NCI-H2107 treated with DMSO at 0.1 percent for 48 hours (cell line): ENCODE results near the gene PRMT7.
A peak's percentile ranks its signal among the peaks of the same experiment; 100 is the strongest.

ENCODE experiments used
- DNase-seq: peaks from one replicate; lab custom pipeline; 2025; ENCODE audit not compliant: unreplicated experiment; lab: John Stamatoyannopoulos, UW

The PRMT7 gene

DNA sequence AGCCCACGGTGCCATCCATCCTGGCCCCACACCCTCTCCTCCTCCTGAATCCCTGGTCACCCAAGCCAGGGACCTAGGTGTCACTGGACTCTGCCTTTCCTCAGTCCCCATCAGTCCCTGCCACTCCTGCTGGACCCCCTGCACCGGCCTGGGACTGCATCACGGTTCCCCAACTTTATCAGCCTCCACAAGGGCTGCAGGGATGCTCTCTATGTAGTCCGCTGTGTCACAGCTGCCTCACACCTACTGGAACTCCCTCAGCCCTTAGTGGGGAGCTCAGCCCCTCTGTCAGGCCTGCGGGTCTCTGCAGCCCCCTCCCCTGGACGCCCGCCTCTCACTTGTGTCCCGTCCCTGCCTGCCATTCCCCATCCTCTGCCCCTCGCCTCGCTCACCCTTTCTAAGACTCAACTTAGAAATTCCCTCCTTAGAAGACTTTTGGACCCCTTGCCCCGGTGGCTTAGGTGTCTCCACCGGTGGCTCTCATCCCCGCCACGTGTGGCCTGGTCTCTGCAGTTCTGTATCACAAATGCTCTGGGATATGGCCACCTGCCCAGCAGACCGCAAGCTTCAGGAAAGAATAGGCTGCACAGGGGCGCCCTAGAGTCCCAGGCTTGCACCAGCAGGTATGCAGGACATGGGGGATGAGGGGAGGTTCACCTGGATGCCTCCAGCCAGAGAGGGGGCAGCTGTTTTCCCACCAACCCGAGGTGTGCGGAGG is 62.9 kb downstream of the PRMT7 start:
- peak; percentile 57 for DNase-seq

DNA sequence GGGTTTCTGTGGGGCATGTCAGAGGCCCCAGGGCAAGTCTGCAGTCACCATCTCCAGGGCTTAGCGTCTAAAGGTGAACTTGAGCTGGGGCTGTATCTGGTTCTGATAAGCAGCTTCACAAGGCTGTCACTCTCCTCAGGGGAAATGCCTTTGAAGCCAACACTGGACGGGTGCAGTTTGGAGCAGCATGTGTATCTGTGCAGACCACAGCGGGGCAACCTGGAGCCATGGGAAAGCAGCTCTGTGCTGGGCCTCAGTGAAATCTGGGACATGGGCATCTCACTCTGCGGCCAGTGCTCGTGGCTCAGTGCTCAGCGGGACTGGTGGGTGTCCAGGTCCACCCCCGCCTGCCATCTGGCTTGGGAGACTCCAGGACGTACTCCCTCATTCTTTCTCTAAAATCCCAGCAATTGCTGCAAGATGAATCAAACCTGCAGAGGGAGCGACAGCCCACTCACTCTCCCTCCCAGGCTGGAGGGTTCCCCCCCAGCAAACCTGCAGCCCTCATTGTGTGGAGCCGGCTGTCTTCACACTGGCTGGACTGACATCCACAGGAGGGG is 63.5 kb downstream of the PRMT7 start:
- DNase-seq = peak; percentile 57

DNA sequence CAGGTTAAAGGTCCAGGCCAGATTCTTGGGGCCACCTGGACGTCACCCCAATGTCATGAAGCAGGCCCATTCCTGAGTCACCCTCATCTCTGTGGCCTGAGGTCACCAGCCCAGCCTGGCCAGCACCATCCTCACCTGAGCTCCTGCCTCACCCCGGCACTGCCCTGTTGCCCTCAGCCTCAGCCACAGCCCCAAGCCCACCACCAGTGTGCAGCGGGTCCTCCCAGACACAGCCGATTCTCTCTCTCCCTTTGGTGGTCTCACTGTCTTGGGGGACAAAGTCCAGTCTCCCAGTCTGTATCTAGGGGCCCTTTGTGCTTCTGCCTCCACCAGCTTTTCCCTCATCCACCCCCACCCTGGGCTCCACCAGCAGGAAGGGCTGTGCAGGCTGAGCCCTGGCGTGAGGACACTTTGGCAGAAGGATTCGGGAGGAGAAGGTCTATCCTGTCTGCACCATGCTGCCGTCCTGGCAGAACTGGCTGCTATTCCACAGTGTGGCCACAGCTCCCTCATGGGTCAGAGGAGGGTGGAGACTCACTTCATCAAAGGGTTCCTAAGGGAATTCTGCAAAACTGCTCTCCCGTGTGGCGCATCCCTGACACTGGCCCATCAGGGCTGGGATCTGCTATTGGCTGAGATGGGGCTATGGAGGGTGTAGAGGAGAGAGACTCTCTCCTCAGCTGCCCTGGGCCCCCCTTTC is 64.3 kb downstream of the PRMT7 start:
- DNase-seq = no peak

DNA sequence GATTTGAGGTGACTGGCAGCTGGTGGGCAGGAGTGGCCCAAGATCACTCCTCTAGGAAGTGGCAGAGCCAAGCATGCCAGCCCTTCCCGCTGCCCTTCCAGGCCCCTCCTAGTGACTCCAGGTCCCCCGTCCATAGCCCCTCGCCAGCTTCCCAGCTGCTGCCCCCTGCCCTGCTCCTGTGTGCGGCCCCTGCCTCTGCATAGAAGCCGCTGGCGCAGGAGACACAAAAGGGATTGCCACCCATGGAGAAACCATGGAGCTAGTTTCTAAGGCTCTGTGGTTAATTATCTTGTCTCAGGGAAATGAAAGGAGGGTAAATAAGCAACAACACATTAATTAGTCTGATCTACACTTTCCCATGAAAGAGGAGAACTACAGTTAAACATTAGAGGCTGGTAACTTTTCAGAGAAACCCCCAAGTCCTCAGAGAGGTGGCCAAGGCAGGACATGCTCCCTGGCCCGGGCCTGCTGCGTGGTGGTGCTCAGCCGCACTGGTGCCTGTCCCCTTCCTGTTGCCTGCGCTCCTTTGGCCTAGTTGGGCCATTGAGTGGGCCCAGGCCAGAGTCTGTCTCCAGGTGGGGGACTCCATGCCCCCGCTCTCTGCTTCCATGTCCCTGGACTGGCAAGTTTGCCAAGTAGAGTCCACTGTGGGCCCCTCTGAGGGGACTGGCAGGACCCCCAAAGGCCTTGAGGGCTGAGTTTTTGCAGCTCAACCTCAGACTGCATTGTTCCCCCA is 65.2 kb downstream of the PRMT7 start:
- DNase-seq = no peak

DNA sequence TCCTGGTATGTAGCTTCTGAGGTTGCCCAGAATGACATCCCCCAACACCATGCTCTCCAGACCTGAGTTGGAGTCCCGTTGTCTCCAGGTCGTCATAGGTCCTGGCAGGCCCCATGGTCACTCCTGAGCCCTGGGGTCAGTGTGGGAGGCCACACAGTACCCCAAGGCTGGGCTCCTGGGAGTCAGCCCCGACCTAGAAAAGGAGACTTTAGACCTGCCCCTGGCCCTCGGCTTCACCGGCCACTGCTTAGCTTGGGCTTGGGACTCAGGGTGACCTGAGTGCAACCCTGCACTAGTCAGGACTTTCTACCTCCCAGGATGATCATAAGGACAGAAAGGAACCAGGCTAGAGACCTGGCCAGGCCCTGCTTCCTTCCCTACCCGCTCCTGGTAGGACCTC is 65.8 kb downstream of the PRMT7 start:
- no peak for DNase-seq

DNA sequence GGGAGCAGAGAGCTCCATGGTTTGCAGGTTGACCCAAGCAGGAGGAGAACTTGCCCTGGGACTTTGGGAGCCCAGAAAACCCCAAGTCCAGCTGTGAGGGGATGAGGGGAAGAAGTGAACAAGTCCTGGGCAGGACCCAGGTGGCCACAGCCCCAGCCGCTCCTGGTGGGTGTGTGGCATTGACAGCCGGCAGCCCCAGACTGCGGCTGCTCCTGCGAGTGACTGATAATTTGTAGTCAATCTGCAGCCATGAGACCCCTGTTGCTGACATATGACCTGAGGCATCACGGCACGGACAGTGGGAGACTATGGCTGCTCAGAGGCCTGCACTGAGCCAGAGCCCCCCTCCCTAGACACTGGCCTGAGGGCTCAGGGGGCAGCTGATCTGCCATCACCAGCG is 66.4 kb downstream of the PRMT7 start:
- no peak for DNase-seq

DNA sequence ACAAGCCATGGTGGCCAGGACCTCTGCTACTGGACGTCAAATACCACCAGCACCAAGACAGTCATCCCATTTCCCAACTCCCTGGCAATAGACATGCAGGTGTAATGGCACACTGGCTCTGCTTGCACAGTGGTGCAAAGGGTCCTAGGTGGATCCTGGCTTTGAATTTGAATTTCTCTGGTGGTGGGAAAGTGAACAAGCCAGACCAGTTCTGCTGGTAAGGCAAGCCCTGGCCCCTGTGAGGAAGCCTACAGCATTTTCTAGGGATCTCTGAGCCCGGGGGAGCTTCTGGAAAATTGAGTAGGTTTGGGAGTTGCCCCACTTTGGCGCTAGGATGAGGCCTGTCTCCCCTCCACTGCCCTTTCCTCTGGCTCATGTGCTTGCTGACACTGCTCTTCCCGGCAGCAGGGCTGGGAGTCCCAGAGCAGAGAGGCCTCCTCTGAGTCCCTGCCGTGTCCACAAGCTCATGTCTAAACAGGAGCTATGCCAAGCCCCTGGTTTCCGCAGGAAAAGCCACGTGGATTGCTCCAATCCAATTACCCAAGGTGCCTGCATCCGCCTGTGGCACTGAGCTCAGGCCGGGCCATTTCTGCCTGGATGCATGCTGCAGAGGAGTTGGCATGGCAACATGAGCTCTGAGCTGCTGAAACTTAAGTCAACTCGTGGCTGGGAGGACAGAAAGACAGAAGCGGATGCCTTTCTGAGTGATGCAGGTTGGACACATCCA is 67.0 kb downstream of the PRMT7 start:
- DNase-seq = no peak

DNA sequence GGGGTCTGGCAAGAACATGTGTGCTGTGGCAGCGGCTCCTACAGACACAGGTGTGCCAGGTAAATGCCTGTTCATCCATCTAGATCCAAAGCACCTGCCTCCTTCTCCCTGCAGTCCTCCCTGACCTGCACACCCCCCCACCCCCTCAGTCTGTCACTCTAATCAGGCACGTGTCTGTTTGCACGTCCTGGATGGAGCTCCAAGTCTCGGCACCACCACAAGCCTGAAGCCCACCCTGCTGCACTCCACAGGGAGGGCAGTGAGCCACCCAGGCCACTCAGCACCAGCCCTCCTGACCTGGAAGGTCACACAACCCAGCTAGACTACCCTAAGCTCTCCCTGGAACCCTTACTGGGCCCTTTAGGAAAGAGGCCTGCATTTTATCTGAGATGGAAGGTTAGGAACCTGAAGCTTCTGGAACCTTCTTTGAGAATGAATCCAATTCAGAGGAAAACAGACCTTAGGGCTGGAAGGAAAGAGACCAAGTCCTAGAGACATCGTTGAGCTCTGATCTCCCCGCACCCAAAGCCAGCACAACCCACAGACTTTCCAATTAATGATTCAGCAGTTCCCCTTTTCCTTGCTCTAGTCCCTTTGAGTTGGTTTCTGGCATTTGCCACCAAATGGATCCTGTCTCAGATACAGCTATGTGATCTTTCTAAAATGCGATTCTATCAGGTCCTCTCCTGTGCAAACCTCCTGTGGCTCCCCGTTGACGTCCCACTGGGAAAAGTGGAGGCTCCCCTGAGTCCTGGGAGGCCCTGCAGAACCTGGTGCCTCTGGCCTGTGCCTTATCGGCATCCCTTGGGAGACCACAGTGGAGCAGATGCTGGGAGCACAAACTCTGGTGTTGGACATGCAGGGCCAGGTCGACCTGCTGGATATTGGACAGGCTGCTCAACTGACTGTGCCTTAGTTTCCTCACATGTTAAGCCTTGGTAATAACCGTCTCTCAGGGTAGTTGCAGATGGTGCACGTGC is 67.9 kb downstream of the PRMT7 start:
- no peak for DNase-seq

DNA sequence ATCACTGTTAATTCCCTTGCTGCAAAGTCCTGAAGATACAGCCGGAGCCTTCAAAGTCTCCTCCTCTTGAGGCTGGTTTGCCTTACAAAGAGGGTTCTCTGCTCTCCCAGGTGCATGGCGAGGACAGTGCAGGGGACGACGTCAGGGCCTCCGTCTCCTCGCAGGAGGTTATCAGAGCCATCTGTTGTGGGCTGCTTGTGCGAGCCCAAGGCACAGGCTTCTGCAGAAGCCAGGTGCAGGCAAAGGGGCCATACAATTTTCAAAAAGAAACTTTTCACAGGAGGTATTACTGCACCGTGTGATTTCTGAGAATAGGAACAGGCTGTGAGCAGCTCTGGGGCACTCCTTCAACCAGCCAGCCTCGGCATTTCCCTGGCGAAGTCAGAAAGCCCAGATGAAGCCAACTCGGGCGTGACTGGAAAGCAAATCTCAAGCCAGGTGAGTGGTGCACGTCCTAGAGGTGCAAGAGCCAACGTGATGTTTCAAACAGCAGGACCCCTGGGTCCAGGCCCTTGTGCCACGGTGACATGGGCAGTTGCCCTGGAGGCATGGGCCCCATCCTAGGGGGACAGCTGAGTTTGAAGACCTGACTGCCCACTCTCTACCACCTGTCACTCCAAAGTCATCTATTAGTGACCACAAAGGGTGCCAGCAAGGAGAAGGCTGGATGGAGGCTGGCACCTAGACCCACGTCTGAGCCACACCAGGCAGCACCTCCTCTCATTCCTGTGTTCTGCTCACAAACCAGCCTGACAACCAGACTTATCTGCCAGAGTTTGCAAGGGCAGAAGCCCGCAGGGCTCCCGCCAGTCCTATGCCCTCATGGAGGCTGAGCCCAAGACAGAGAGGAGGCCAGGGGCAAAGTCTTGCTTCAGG is 68.9 kb downstream of the PRMT7 start:
- no peak for DNase-seq

DNA sequence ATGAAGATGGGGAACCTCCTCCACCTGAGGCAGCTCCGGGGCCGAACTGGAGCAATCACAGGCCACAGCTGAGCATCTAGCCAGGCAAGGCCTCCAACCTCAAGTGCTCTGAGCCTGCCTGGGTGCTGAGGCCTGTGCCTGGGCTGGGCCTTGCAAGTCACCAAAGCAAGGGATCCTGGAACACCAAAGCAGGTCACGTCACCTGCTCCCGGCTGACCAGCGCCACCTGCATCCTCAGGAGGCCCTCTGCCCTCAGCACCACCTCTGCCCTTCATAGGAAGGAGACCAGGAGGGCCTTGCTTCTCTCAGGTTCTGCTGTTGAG is 69.5 kb downstream of the PRMT7 start:
- no peak for DNase-seq

DNA sequence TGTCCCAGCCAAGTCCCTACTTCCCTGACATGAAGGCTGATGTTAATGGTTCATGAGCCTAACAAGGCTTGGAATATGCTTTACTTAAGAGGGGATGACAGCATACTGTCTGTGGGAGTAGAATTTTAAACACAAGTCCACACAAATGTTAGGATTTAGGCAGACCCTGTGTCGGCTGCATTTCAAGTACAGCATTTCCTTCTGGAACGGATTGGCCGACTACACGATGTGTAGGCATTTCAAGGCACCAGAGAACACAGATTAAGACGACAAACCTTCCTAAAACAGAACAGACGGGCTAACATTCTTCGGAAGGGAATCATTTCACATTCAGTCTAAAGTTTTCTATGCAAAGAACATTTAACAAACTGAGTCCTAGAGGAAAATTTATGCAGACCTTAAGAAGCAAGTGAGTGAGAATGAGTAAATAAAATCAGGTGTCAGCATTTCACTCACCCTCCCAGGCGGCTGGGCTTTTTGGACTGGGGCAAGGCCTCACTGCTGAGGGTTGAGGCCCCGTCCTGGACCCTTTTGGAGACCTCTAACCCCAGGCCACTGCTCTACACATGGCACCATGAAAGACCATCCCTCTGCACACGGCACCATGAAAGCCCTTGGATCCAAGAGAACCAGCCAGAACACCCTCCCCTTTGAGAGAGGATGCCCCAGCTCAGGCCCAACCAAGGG is 70.0 kb downstream of the PRMT7 start:
- no peak for DNase-seq

DNA sequence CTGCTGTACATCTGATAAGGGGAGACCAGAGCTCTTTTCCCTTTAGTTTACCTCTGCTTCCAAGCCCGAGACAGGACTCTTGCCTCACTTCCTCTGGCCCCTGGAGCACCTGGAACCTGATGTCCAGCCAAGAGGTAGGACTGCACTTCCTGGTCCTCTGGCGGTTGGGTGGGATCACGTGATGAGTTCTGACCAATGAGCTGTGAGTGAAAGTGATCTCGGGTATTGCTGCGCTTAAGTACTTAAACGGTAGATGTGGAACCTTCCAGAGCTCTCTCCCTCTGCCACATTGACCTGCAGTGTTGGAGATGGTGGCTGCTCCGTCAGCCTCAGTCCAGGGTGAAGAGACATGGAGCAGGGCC is 70.5 kb downstream of the PRMT7 start:
- no peak for DNase-seq

DNA sequence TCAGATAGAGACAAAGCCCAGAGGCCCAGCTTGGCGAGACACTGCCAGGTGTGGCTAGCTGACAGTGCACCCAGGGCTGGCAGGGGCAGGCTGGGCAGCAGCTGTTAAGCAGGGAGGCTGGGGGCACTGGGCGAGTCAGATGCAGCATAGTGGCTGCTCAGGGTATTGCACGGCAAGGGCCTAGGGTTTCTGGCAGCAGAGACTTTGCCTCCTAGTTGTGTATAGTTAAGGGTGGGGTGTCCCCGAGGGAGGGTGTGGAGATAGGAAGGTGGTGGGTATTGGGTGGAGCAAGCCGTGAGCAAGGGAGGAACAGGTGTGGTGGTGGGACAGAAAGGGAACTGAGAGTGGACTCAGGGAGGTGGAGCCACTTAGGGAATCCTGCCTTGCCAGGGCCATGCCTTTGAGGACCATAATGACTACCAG is 71.5 kb downstream of the PRMT7 start:
- DNase-seq = no peak

DNA sequence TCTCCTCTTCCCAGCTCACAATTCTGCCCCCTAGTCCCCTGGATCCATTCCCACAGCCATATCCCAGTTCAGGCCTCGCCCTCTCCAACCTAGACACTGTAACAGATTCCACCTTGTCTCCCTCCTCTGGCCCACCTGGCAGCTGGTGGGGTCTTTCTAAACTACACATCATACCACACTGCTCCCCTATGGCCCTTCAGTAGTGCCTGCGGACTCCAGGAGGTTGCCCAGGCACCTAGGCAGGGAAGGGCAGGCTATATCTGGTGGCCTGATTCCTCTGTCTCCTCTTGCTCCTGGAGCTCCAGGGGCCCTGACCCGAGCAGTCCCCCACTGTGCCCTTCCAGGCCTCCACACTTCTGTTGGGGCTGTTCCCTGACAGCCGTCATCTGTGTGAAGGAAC is 73.0 kb downstream of the PRMT7 start:
- DNase-seq = no peak

DNA sequence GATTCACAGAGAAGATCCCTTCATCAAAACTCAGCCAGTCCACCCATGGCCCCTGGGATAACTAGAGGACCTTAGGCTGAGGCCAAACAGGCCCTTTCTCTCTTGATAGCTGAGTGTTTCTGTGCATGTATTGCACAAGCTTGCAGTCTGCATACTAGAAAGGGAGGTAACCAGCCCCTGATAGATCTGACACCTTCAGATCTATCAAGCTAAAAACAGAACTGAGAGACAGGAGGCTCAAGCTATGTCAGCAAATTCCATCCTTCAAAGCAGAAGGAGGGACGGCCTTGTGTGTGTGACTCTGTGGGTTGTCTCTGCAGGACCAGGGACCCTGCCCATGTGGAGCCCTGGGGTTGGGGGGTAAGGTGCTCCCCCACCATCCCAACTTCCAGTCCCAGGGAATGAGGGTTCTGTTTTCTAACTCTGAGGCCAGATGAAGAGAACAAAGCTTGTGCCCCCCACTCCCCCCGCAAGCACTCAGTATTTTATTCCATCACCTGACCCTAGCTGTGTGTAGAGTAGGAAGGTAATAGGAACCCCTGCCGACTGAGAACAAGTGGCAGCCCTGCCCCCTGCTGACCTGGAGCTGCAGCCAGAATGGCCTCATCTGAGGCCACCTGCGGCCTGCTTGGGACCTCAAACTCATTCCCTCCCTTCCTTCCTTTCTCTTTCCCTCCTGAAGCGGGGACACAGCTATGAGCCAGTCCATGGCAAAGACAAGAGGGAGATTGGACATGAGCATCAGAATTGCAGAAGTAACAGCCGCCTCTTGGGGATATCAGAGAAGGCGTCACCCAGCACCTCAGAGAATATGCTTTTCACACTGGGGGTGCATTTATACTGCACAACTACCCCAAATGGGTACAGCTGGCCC is 73.7 kb downstream of the PRMT7 start:
- DNase-seq = peak; percentile 58

DNA sequence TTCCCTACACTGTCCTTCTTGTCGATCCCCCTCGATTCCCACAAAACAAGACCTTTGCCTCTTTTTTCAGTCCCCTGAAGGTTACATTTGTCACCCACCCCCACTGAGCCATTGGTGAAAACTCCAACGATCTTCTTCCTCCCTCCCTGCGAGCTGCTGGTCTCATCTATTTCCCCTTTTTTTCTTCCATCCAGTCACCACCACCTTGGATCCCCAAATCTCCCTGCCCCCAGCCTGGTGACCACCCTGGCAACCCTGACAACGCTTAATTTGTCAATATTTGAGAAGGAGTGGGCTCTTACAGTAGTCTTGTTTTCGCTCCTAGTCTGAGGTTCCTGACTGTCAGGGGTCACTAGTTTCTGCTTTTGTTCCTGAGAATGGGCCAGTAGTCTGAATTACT is 74.6 kb downstream of the PRMT7 start:
- no peak for DNase-seq

DNA sequence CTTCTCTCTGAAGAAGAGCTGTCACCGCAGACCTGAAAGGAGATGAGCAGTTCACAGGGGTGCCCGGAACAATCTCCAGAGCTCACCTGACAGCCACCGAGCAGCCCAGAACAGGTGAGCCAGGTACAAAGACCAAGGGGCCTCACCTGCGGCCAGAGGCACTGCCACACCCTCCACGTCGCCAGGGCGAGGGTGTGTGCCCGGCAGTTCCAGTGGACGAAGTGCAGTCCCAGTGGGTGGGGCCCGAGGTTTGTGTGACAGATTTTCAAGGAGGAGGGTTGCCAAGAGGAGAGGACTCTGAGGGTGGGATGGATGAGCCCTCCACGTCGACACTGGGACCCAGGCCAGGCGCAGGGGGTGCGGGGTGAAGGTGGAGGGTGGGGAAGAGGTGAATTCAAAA is 75.8 kb downstream of the PRMT7 start:
- no peak for DNase-seq

DNA sequence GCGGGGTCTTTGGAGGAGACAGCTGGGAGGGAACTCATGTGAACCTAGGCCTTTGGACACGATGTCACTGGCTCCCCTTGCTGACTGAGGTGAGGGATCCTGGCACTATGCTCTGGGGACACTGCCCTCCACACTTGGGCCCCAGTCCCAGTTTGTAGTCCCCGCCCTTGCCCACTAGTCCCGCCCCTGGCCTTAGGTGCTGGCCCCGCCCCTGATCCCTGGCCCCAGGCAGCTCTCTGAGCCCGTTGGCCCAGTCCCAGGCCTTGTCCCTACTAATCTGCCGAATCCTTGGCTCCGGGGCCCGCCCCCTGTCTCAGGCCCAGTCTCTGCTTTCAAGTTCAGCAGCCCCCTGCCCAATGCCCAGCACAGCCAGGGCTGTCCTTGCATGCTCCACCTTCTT is 76.5 kb downstream of the PRMT7 start:
- no peak for DNase-seq
